ENCODE measurements around the gene KXD1. TPM values are rescaled to one million over a fixed set of nuclear protein-coding genes. Genes with fewer than 3 reads are reported as not detected.

KXD1 gene
- total RNA-seq = 10 to 100 TPM; 85.7 to 91.4 TPM

GRCh38 chr19:18557411-18558201 is at the start of gene KXD1:
Gene KXD1, plus strand, starts transcription at chr19:18557870. Its CDS starts 4,187 bp downstream, at chr19:18562057.

GRCh38 chr19:18521692-18522123 is 36.0 kb upstream of the KXD1 start, which contains the start of gene ELL:
Gene ELL, minus strand, starts transcription at chr19:18522070. Its CDS starts 15 bp downstream, at chr19:18522055.

GRCh38 chr19:18542941-18543813 is 14.5 kb upstream of the KXD1 start, which contains the start of gene FKBP8:
Gene FKBP8, minus strand, starts transcription at chr19:18543573. Its CDS starts 1,603 bp downstream, at chr19:18541970.

GRCh38 chr19:18571564-18572344 is 14.1 kb downstream of the KXD1 start, which contains the start of gene UBA52:
Gene UBA52, plus strand, starts transcription at chr19:18571857. Its CDS starts 1,444 bp downstream, at chr19:18573301.

GRCh38 chr19:18588611-18589379 is 31.1 kb downstream of the KXD1 start, which contains the start of gene REX1BD:
Gene REX1BD, plus strand, starts transcription at chr19:18588798. Its CDS starts 4 bp downstream, at chr19:18588802.

GRCh38 chr19:18606281-18607225 is 48.9 kb downstream of the KXD1 start, which contains the start of gene CRLF1:
Gene CRLF1, minus strand, starts transcription at chr19:18606799. Its CDS starts 143 bp downstream, at chr19:18606656.

GRCh38 chr19:18612772-18613588 is 55.3 kb downstream of the KXD1 start, which contains the start of gene TMEM59L:
Gene TMEM59L, plus strand, starts transcription at chr19:18612870. Its CDS starts 89 bp downstream, at chr19:18612959.

Other genes with a start within 250 kb of the KXD1 start
- 100 to 1,000 TPM; 150 to 152 TPM for gene LSM4, start 234.8 kb upstream of the KXD1 start, total RNA-seq
- 10 to 100 TPM; 34.5 to 36.7 TPM for gene PGPEP1, start 217.3 kb upstream of the KXD1 start, total RNA-seq
- not detected for gene GDF15, start 171.7 kb upstream of the KXD1 start, total RNA-seq
- under 1 TPM; 0.10 to 0.28 TPM for gene LRRC25, start 160.2 kb upstream of the KXD1 start, total RNA-seq
- gene SSBP4, start 138.5 kb upstream of the KXD1 start, total RNA-seq = 100 to 1,000 TPM; 122 to 136 TPM
- 10 to 100 TPM; 14.9 to 17.9 TPM for gene ISYNA1, start 119.7 kb upstream of the KXD1 start, total RNA-seq
- 10 to 100 TPM; 19.9 to 23.0 TPM for gene ELL, start 35.8 kb upstream of the KXD1 start, total RNA-seq
- 100 to 1,000 TPM; 208 to 209 TPM for gene FKBP8, start 14.3 kb upstream of the KXD1 start, total RNA-seq
- 1,000 to 10,000 TPM; 1,957 to 1,980 TPM for gene UBA52, start 14.0 kb downstream of the KXD1 start, total RNA-seq
- gene REX1BD, start 30.9 kb downstream of the KXD1 start, total RNA-seq = 10 to 100 TPM; 90.3 to 91.7 TPM
- gene CRLF1, start 48.9 kb downstream of the KXD1 start, total RNA-seq = not detected
- gene TMEM59L, start 55.0 kb downstream of the KXD1 start, total RNA-seq = under 1 TPM in 1 of 2 experiments, not detected in 1; 0.15 TPM
- 10 to 100 TPM in 1 of 2 experiments, 1 to 10 TPM in 1; 9.8 to 10.5 TPM for gene KLHL26, start 79.2 kb downstream of the KXD1 start, total RNA-seq
- gene CRTC1, start 125.8 kb downstream of the KXD1 start, total RNA-seq = 1 to 10 TPM; 9.4 to 9.7 TPM
- gene COMP, start 233.4 kb downstream of the KXD1 start, total RNA-seq = not detected

Data from activated naive CD4-positive, alpha-beta T cell treated with anti-CD3 and anti-CD28 coated beads, Interleukin-2, amount 10 ng/mL, durations not matched to agents 5 hours and 36 hours (primary cell).